ENCODE data around the gene COL20A1.

COL20A1 gene

DNA sequence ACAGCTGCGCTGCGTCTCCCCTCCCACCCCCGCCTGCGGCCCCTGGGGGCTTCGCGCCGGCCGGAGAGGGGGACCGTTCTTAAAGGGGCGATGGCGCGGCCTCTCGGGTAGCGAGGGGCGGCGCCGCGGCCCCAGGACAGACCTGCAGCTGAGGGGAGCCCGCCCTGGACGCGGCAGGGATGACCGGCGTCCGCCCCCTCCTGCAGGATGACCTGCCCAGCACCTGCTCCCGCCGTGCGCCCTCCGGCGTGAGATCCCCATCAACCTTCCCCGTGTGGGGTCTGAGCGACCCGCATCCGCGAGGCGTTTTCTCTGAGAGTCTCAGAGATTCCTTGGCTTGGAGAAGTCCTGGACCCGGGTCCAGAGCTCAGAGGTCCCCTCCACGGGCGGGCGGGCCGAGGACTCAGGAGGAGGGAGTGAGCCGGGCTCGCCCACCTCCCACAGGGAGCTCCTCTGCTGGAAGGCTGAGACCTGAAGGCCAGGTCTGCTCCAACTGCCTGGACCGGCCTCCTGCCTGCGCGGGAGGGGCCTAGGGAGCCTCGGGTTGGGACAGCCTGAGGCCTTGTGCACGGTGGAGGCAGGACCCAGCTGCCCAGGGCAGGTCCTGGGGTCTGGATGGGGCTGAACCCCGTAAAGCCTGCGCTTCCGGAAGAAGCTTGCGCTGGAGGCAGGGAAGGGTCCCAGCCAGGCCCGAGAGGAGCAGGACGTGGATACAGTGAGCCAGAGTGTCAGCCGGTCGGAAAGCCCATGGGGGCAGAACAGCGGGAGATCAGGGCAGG is 38.2 kb upstream of the COL20A1 start:
- ATAC-seq (ENCODE audit: low read depth) = no peak
- Histone ChIP-seq H3K4me3 (ENCODE audit: severe bottlenecking) (no peak overlapping the region), H3K4me1 (ENCODE audit: insufficient read depth, poor library complexity, severe bottlenecking) (peaks cover 6% of the 10 kb centered on the region)

DNA sequence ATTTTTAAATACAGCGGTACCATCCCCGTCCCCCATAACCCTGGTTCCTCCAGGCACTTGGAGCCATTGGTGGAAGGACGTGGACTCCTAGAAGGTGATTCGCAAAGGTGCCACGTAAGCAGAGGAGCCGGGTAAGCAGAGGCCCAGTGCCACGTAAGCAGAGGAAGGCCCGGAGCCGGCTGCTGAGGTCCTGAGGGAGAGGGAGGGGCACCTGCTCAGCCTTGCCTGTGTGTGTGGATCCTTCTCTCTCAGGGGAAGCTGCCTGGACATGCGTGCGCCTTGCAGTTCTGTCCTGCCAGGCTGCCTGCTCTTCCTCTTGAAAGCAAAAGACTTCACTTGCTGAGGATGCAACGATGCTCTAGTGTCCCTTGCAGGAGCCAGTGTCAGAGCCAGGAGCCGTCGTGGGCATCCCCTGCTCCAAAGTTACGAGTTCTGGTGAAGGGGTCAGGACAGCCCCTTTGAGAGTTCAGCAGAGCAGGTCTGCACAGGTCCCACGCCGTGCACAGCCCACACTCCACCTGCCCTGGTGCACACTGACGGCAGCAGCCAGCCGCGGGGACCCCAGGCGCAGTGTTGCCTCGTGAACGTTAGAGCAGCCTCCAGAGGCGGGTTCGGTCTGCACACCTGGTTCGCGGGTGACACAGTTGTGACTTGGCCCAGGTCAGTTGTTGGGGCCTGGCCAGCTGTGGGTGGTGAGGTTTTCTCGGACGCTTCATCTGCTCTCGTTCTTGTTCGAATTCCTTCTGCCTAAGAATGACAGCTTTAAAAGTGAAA is 36.9 kb upstream of the COL20A1 start:
- Histone ChIP-seq H3K27ac (ENCODE audit: poor library complexity, severe bottlenecking) (no peak overlapping the region), H3K4me3 (ENCODE audit: severe bottlenecking) (no peak overlapping the region), H3K9me3 (ENCODE audit: severe bottlenecking) (no peaks in the 10 kb centered on the region), H3K36me3 (ENCODE audit: low read depth) (no peaks in the 10 kb centered on the region), H3K4me1 (ENCODE audit: insufficient read depth, poor library complexity, severe bottlenecking) (peaks cover 6% of the 10 kb centered on the region), H3K27me3 (ENCODE audit: insufficient read depth, poor library complexity, severe bottlenecking) (peaks cover 60% of the 10 kb centered on the region)
- peak; percentile 82 for ATAC-seq (ENCODE audit: low read depth)
- no peak for DNase-seq (ENCODE audit: low spot score)
- TF ChIP-seq, protein P1, sequence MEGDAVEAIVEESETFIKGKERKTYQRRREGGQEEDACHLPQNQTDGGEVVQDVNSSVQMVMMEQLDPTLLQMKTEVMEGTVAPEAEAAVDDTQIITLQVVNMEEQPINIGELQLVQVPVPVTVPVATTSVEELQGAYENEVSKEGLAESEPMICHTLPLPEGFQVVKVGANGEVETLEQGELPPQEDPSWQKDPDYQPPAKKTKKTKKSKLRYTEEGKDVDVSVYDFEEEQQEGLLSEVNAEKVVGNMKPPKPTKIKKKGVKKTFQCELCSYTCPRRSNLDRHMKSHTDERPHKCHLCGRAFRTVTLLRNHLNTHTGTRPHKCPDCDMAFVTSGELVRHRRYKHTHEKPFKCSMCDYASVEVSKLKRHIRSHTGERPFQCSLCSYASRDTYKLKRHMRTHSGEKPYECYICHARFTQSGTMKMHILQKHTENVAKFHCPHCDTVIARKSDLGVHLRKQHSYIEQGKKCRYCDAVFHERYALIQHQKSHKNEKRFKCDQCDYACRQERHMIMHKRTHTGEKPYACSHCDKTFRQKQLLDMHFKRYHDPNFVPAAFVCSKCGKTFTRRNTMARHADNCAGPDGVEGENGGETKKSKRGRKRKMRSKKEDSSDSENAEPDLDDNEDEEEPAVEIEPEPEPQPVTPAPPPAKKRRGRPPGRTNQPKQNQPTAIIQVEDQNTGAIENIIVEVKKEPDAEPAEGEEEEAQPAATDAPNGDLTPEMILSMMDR (IDR thresholded peaks at IDR 0.05; ENCODE audit: poor library complexity, severe bottlenecking) = no peak

More for the DNA sequence above, 38.2 kb upstream of the COL20A1 start:
- no peak for DNase-seq (ENCODE audit: low spot score)
- Histone ChIP-seq H3K27ac (ENCODE audit: poor library complexity, severe bottlenecking) (no peak overlapping the region), H3K27me3 (ENCODE audit: insufficient read depth, poor library complexity, severe bottlenecking) (peaks cover 69% of the 10 kb centered on the region), H3K9me3 (ENCODE audit: severe bottlenecking) (no peaks in the 10 kb centered on the region), H3K36me3 (ENCODE audit: low read depth) (no peaks in the 10 kb centered on the region)
- TF ChIP-seq, protein P1 (IDR thresholded peaks at IDR 0.05; ENCODE audit: poor library complexity, severe bottlenecking) = no peak

DNA sequence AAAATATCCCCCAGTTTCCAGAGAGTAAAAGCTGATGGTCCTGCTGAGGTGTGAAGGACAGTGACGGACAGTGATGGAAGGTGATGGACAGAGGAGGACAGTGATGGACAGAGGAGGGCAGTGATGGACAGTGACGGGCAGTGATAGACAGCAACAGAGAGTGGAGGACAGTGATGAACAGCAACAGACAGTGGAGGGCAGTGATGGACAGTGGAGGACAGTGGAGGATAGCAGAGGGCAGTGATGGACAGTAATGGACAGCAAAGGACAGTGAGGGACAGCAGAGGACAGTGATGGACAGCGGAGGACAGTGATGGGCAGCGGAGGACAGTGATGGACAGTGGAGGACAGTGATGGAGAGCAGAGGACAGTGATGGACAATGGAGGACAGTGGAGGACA is 36.0 kb upstream of the COL20A1 start:
- TF ChIP-seq, protein P1 (IDR thresholded peaks at IDR 0.05; ENCODE audit: poor library complexity, severe bottlenecking) = no peak
- Histone ChIP-seq H3K27me3 (ENCODE audit: insufficient read depth, poor library complexity, severe bottlenecking) (peaks cover 60% of the 10 kb centered on the region), H3K9me3 (ENCODE audit: severe bottlenecking) (no peaks in the 10 kb centered on the region), H3K4me3 (ENCODE audit: severe bottlenecking) (no peak overlapping the region), H3K27ac (ENCODE audit: poor library complexity, severe bottlenecking) (no peak overlapping the region), H3K4me1 (ENCODE audit: insufficient read depth, poor library complexity, severe bottlenecking) (peaks cover 6% of the 10 kb centered on the region), H3K36me3 (ENCODE audit: low read depth) (no peaks in the 10 kb centered on the region)
- DNase-seq (ENCODE audit: low spot score) (no peak), ATAC-seq (ENCODE audit: low read depth) (no peak)

DNA sequence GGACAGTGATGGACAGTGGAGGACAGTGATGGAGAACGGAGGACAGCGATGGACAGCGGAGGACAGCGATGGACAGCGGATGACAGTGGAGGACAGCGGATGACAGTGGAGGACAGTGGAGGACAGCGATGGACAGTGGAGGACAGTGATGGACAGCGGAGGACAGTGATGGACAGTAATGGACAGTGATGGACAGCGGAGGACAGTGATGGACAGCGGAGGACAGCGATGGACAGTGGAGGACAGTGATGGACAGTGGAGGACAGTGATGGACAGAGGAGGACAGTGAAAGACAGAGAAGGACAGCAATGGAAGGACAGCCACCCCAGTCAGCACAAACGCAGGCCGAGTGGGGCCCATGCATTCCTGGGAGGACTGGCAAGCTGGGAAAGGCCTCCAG is 35.4 kb upstream of the COL20A1 start:
- H3K4me1 ChIP-seq (ENCODE audit: insufficient read depth, poor library complexity, severe bottlenecking) = peaks cover 6% of the 10 kb centered on the region
- no peak for ATAC-seq (ENCODE audit: low read depth)
- no peaks in the 10 kb centered on the region for H3K9me3 ChIP-seq (ENCODE audit: severe bottlenecking)
- no peak overlapping the region for H3K27ac ChIP-seq (ENCODE audit: poor library complexity, severe bottlenecking)
- H3K36me3 ChIP-seq (ENCODE audit: low read depth) = no peaks in the 10 kb centered on the region
- H3K27me3 ChIP-seq (ENCODE audit: insufficient read depth, poor library complexity, severe bottlenecking) = peaks cover 54% of the 10 kb centered on the region
- H3K4me3 ChIP-seq (ENCODE audit: severe bottlenecking) = no peak overlapping the region
- TF ChIP-seq, protein P1 (IDR thresholded peaks at IDR 0.05; ENCODE audit: poor library complexity, severe bottlenecking) = no peak
- no peak for DNase-seq (ENCODE audit: low spot score)
